Sigmoid colon (tissue), 7 donors: ENCODE data around the gene LRRC45. TPM values are rescaled to one million over a fixed set of nuclear protein-coding genes. Genes with fewer than 3 reads are reported as not detected.
A peak's percentile ranks its signal among the peaks of the same experiment; 100 is the strongest.
"Not testable (repeated sequence)": the region's sequence is repeated elsewhere in the genome, so short reads cannot be mapped to it uniquely, and the experiment has no call there.

Source experiments
- DNase-seq: peaks from one replicate; pipeline ENCODE4 v3.0.0-alpha.2; 2019
- H3K27ac ChIP-seq, 4 donors: fragments of 200-600 bp; sonication (generic); one replicate each; pipeline ENCODE4 v1.5.1; 2016 to 2019; ENCODE audit warnings: mild to moderate bottlenecking in 1 of 4
- H3K27me3 ChIP-seq, 3 donors: fragments of 200-600 bp; sonication (generic); one replicate each; pipeline ENCODE4 v1.5.1; 2019; ENCODE audit warnings: mild to moderate bottlenecking in 1 of 3
- H3K36me3 ChIP-seq, 4 donors: fragments of 200-600 bp; sonication (generic); one replicate each; pipeline ENCODE4 v1.5.1; 2016 to 2019
- H3K4me1 ChIP-seq, 4 donors: fragments of 200-600 bp; sonication (generic); one replicate each; pipeline ENCODE4 v1.5.1; 2017 to 2019
- H3K4me3 ChIP-seq, 4 donors: fragments of 200-600 bp; sonication (generic); one replicate each; pipeline ENCODE4 v1.5.1; 2017 to 2019; ENCODE audit warnings: mild to moderate bottlenecking in 2 of 4, moderate library complexity in 1 of 4
- H3K9me3 ChIP-seq, 4 donors: fragments of 200-600 bp in 3 of 4; sonication (generic) in 3 of 4; one replicate each; pipeline versions ENCODE4 v1.5.1 to v1.6.1; 2013 to 2019
- CTCF ChIP-seq, 4 experiments: fragments of 450-650 bp in 3 of 4; fragments of 200-600 bp in 1 of 4; IDR thresholded peaks; one replicate each; pipeline ENCODE4 v1.5.1; 2016 to 2019; ENCODE audit warnings: antibody characterized with exemption in 4 of 4, mild to moderate bottlenecking in 3 of 4, moderate library complexity in 2 of 4
- EP300 ChIP-seq, 4 donors: sonication (generic); formaldehyde crosslinking; IDR thresholded peaks; one replicate each; pipeline ENCODE4 v1.6.1; 2017; ENCODE audit warnings: antibody characterized with exemption in 4 of 4
- POLR2A ChIP-seq, 2 donors: fragments of 450-650 bp; IDR thresholded peaks; one replicate each; pipeline ENCODE4 v1.6.1; 2016; ENCODE audit warnings: antibody characterized with exemption in 2 of 2, mild to moderate bottlenecking in 2 of 2, moderate library complexity in 2 of 2
- POLR2AphosphoS5 ChIP-seq, 4 donors: sonication (generic); formaldehyde crosslinking; IDR thresholded peaks; one replicate each; pipeline ENCODE4 v1.6.1; 2017; ENCODE audit warnings: antibody characterized with exemption in 4 of 4
- WGBS, 2 donors: extraction: QIAGEN DNeasy Blood & Tissue Kit; methylation state at CpG; one replicate each; pipeline ENCODE4 v1.1.7; 2013; 5-methylcytosine and 5-hydroxymethylcytosine counted together
- intact Hi-C: fragments of 100-400 bp; cut with DNase I; formaldehyde crosslinking; loops from one replicate; pipeline ENCODE4 v1.15.1; 2023
- polyA plus RNA-seq, 3 donors: library from polyadenylated mRNA; stranded (reverse); fragments of 200-250 nt; gene quantifications; one replicate each; pipeline ENCODE4 v1.2.3, GENCODE V29; 2013
- total RNA-seq, 4 donors: library from RNA; depleted of rRNA; stranded (reverse); fragments of >200 nt; gene quantifications; one replicate each; pipeline ENCODE4 v1.1.0, GENCODE V29; 2016
- donor health status: healthy with polysubstance abuse.
- donor health status: Bipolar disorder and iron deficiency.
- donor health status: healthy.

The LRRC45 gene
- total and polyA plus RNA-seq, 7 donors, result 5.3 to 28.6 (median 6.7) TPM

DNA sequence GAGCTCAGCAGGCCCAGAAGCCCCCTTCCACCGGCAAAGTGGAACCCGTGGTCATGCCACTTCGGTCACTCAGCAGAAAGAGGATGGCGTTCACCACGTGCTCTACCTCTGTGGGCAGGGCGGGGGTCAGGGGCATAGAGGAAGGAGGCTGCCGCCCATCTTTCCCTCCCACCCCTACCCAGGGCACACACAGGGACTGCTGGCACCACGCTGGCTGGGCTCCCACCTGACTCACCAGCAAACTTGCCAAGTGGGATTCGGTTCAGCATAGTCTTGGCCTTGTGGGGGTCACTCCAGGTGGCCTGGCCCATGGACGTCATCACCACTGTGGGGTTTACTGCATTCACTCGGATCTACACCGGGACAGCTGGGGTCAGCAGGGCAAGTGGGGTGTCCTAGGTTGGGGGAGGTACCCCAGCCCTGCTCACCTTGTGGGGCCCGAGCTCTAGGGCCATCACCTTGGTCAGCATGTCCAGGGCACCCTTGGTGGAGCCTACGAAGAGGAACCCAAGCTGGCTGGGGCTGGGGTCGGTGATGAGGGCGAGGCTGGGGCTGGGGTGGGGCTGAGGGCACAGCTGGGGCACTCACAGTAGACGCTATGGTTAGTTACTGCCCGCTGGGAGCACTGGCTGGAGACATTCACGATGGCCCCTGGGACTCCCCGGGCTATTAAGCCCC is 13.0 kb downstream of the LRRC45 start:
- WGBS, 2 donors, result 79 to 92% methylated on average over 20 of the region's 20 CpGs
- TF ChIP-seq POLR2AphosphoS5 (IDR thresholded peaks at IDR 0.05) (no peak), POLR2A (IDR thresholded peaks at IDR 0.05) (no peak), CTCF (IDR thresholded peaks at IDR 0.05) (no peak), EP300 (IDR thresholded peaks at IDR 0.05) (no peak)
- Histone ChIP-seq H3K4me1 (peaks cover 3 to 30% (median 26%) of the 10 kb centered on the region in 4 donors), H3K9me3 (no peaks in the 10 kb centered on the region), H3K36me3 (no peaks in the 10 kb centered on the region), H3K27ac (peak overlapping the region; percentile 93 to 98 (median 98)), H3K27me3 (peaks cover 6 to 21% (median 18%) of the 10 kb centered on the region in 3 donors), H3K4me3 (peak overlapping the region in 3 of 4 donors; percentile 58 to 77 (median 66))
- intact Hi-C loops, result loop anchor here (2.0 kb wide), 1 partner anchor 63 kb away; the partner anchor contains the start of gene FASN
- no peak for DNase-seq

DNA sequence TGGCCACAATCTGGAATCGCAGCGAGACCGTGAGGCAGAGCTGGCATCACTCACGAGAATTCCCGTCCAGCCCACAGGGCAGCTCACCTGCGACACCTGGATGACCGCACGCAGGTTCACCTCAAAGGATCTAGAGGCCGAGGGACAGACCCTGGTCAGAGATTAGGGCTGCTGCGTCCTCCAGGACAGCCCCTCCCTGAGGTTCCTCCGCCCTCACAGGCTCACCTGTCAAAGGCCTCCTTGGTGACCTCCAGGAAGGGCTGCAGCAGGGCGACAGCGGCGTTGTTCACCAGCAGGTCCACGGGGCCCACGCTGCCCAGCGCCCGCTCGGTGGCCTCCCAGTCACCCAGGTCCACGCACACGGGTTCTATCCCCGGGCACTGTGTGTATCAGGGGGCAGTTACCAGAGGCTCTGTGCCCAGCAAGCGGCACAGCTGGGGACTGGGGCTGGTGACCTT is 13.6 kb downstream of the LRRC45 start:
- H3K36me3 ChIP-seq, result no peaks in the 10 kb centered on the region
- intact Hi-C loops, result loop anchor here (2.0 kb wide), 1 partner anchor 62 kb away; the partner anchor contains the start of gene FASN
- H3K9me3 ChIP-seq, result no peaks in the 10 kb centered on the region
- peak overlapping the region; percentile 93 to 98 (median 98) for H3K27ac ChIP-seq
- H3K4me3 ChIP-seq, result peak overlapping the region; percentile 58 to 77 (median 65)
- H3K27me3 ChIP-seq, result peaks cover 6 to 21% (median 18%) of the 10 kb centered on the region in 3 donors
- peaks cover 3 to 28% (median 23%) of the 10 kb centered on the region in 4 donors for H3K4me1 ChIP-seq
- TF ChIP-seq EP300 (IDR thresholded peaks at IDR 0.05), result no peak
- no peak for TF ChIP-seq POLR2AphosphoS5 (IDR thresholded peaks at IDR 0.05)
- TF ChIP-seq CTCF (IDR thresholded peaks at IDR 0.05), result no peak
- no peak for TF ChIP-seq POLR2A (IDR thresholded peaks at IDR 0.05)
- whole genome bisulfite sequencing, 2 donors, result 16 to 40% methylated on average over 23 of the region's 23 CpGs
- DNase-seq, result no peak

GRCh38 chr17:82037092-82037888 is 14.2 kb downstream of the LRRC45 start, which contains the start of gene DCXR:
Gene DCXR, minus strand, starts transcription at chr17:82037697. Its CDS starts 15 bp downstream, at chr17:82037682.
- Histone ChIP-seq H3K9me3 (no peaks in the 10 kb centered on the region), H3K4me3 (peak within 1 kb of the TSS; percentile 58 to 77 (median 65)), H3K36me3 (no peaks in the 10 kb centered on the region), H3K27me3 (peaks cover 2 to 16% (median 13%) of the 10 kb centered on the region in 3 donors), H3K4me1 (peaks cover 3 to 22% (median 17%) of the 10 kb centered on the region in 4 donors), H3K27ac (peak within 1 kb of the TSS; percentile 93 to 98 (median 98))
- DNase-seq, result peak; percentile 99
- 0 to 1% methylated on average over 92 of the region's 92 CpGs for WGBS, 2 donors
- TF ChIP-seq EP300 (IDR thresholded peaks at IDR 0.05) (no peak), POLR2A (IDR thresholded peaks at IDR 0.05) (peak; percentile 71 to 93), POLR2AphosphoS5 (IDR thresholded peaks at IDR 0.05) (peak; percentile 95 to 97 (median 96)), CTCF (IDR thresholded peaks at IDR 0.05) (peak in 3 of 4 experiments; percentile 36 to 78 (median 43))
- intact Hi-C loops, result loop anchor here (2.0 kb wide), 1 partner anchor 62 kb away; the partner anchor contains the start of gene FASN

GRCh38 chr17:82037889-82038195 is 14.7 kb downstream of the LRRC45 start:
- peaks cover 0 to 11% (median 7%) of the 10 kb centered on the region in 3 donors for H3K27me3 ChIP-seq
- no peak for TF ChIP-seq POLR2A (IDR thresholded peaks at IDR 0.05)
- TF ChIP-seq EP300 (IDR thresholded peaks at IDR 0.05), result peak in 1 of 4 donors; percentile 27
- no peak for TF ChIP-seq POLR2AphosphoS5 (IDR thresholded peaks at IDR 0.05)
- TF ChIP-seq CTCF (IDR thresholded peaks at IDR 0.05), result no peak
- peak overlapping the region; percentile 93 to 98 (median 98) for H3K27ac ChIP-seq
- H3K4me1 ChIP-seq, result peaks cover 3 to 21% (median 16%) of the 10 kb centered on the region in 4 donors
- intact Hi-C loops, result loop anchor here (2.0 kb wide), 1 partner anchor 61 kb away; the partner anchor contains the start of gene FASN
- peak overlapping the region; percentile 58 to 77 (median 65) for H3K4me3 ChIP-seq
- no peaks in the 10 kb centered on the region for H3K36me3 ChIP-seq
- no peak for DNase-seq
- 5 to 10% methylated on average over 10 of the region's 10 CpGs for WGBS, 2 donors
- no peaks in the 10 kb centered on the region for H3K9me3 ChIP-seq

- DNase-seq, H3K4me3 ChIP-seq, H3K36me3 ChIP-seq, H3K9me3 ChIP-seq, H3K27ac ChIP-seq, intact Hi-C loops, H3K27me3 ChIP-seq: not testable (repeated sequence)
- WGBS, 2 donors, result 85 to 90% methylated on average over 16 of the region's 16 CpGs
- H3K4me1 ChIP-seq, result peaks cover 3 to 21% (median 16%) of the 10 kb centered on the region in 4 donors
Observed at GRCh38 chr17:82038796-82039409, 15.8 kb downstream of the LRRC45 start.
